Measurements from ENCODE around the gene HNRNPA2B1.

- TF ChIP-seq GABPA (IDR thresholded peaks at IDR 0.05; ENCODE audit: low read depth) (no peak), POLR2AphosphoS5 (IDR thresholded peaks at IDR 0.05; ENCODE audit: low read depth, low read length) (no peak)
These were observed 2.5 kb upstream of the HNRNPA2B1 start for GRCh38 chr7:26203016-26203415.
